Thyroid gland (tissue), 4 donors: ENCODE results near the gene PTDSS2. TPM values are rescaled to one million over a fixed set of nuclear protein-coding genes. Genes with fewer than 3 reads are reported as not detected.

ENCODE experiments used
- DNase-seq, 2 donors: peaks; one replicate each; pipeline ENCODE4 v3.0.0-alpha.2; 2019
- H3K27ac ChIP-seq, 3 donors: fragments of 200-600 bp; sonication (generic); 1 replicate in 2 of 3; 2 replicates in 1 of 3; pipeline ENCODE4 v1.5.1; 2016 to 2019; ENCODE audit warnings: mild to moderate bottlenecking in 1 of 3, moderate library complexity in 1 of 3
- H3K27me3 ChIP-seq: fragments of 200-600 bp; sonication (generic); one replicate; pipeline ENCODE4 v1.5.1; 2019
- H3K36me3 ChIP-seq, 2 donors: fragments of 200-600 bp; sonication (generic); one replicate each; pipeline ENCODE4 v1.5.1; 2016 to 2019
- H3K4me1 ChIP-seq, 2 donors: fragments of 200-600 bp; sonication (generic); one replicate each; pipeline ENCODE4 v1.5.1; 2017 to 2019
- H3K4me3 ChIP-seq, 3 donors: fragments of 200-600 bp; sonication (generic); replicated peaks in 1 of 3; 1 replicate in 2 of 3; 2 replicates in 1 of 3; pipeline ENCODE4 v1.5.1; 2016; ENCODE audit warnings: mild to moderate bottlenecking in 1 of 3
- H3K9me3 ChIP-seq: fragments of 200-600 bp; sonication (generic); one replicate; pipeline ENCODE4 v1.5.1; 2017
- CTCF ChIP-seq, 6 experiments: fragments of 200-600 bp in 3 of 6; fragments of 450-650 bp in 3 of 6; sonication (generic) in 3 of 6; IDR thresholded peaks; one replicate each; pipeline ENCODE4 v1.5.1; 2016 to 2019; ENCODE audit warnings: antibody characterized with exemption in 6 of 6, mild to moderate bottlenecking in 2 of 6, inconsistent platforms in 1 of 6, moderate library complexity in 1 of 6
- POLR2A ChIP-seq, 2 donors: fragments of 450-650 bp; IDR thresholded peaks; one replicate each; pipeline ENCODE4 v1.6.1; 2017; ENCODE audit warnings: antibody characterized with exemption in 2 of 2, mild to moderate bottlenecking in 2 of 2, moderate library complexity in 1 of 2
- WGBS, 2 donors: methylation state at CpG; one replicate each; pipeline ENCODE4 v1.1.5; 2017; 5-methylcytosine and 5-hydroxymethylcytosine counted together
- intact Hi-C: fragments of 100-400 bp; cut with DNase I; formaldehyde crosslinking; loops from one replicate; pipeline ENCODE4 v1.15.1; 2023
- total RNA-seq, 4 donors: library from RNA; depleted of rRNA; stranded (reverse); fragments of >200 nt; gene quantifications; one replicate each; pipeline ENCODE4 v1.2.3, GENCODE V29; 2016

PTDSS2 gene
- total RNA-seq, 4 donors from 2014 or later: 40.8 to 69.9 (median 41.7) TPM

DNA sequence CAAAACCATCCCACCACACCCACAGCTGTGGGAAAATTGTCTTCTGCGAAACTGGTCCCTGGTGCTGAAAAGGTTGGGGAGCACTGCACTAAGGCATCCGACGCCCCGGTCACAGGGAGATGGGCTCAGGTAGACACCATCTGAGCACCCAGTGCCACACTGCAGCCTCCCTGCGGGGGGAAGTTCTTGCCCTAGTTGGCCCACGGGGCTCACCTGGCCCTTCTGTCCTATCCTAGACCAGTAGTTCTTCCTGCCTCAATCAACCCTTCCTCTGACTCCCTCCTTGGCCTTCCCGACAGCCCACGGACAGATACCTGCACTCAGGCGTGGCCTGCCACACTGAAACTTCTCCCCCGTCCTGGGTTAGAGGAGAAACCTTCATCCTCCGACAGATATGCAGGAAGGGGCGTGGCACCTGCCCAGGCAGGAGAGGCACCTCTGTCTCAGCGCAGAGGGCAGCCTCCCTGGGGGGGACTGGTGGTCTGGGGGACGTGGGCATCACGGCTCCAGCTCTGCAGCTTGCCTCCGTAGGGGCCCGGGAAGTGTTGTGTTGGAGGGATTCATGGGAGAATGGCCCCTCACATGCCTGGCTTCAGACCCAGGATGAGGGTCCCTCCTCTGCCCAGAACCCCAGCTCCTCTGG, 12.7 kb upstream of the PTDSS2 start:
- 79 to 86% methylated on average over 17 of the region's 17 CpGs for WGBS, 2 donors
- H3K4me1 ChIP-seq: peaks cover 0 to 11% of the 10 kb centered on the region in 2 donors
- H3K27ac ChIP-seq: no peak overlapping the region
- no peaks in the 10 kb centered on the region for H3K36me3 ChIP-seq
- no peaks in the 10 kb centered on the region for H3K9me3 ChIP-seq
- intact Hi-C loops: no loop called here
- no peak overlapping the region for H3K4me3 ChIP-seq
- no peak for DNase-seq
- no peaks in the 10 kb centered on the region for H3K27me3 ChIP-seq
- TF ChIP-seq CTCF (IDR thresholded peaks at IDR 0.05) (no peak), POLR2A (IDR thresholded peaks at IDR 0.05) (no peak)

DNA sequence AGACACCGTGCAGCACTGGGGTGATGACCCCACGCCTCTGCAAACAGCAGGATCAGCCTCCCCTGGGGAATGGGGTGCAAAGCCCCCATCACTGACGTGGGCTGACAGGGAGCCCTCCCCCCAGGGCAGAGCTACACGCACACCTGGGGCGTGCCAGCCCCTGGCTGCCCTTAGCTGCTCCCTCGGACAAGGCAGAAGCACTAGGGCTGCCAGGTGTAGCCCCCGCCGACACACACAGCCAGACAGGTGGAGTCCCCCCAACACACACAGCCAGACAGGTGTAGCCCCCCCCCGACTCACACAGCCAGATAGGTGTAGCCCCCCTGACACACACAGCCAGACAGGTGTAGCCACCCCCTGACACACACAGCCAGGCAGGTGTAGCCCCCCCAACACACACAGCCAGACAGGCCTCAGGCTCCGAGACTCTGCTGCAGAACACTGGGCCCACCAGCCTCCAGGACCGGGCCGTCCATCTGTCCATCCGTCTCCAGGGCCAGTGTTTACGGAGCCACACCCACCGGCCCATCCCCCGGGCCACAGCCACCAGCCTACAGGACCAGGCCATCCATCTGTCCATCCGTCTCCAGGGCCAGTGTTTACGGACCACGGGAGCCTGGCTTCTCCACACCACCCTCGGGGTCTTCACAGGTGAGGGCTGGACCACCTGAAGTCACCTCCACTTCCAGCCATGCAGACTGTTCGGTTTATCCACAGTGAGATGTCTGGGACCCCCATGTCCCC, 11.8 kb upstream of the PTDSS2 start:
- no peaks in the 10 kb centered on the region for H3K36me3 ChIP-seq
- no peak overlapping the region for H3K27ac ChIP-seq
- no peak for DNase-seq
- intact Hi-C loops: no loop called here
- TF ChIP-seq POLR2A (IDR thresholded peaks at IDR 0.05): no peak
- no peak for TF ChIP-seq CTCF (IDR thresholded peaks at IDR 0.05)
- no peaks in the 10 kb centered on the region for H3K27me3 ChIP-seq
- 88 to 92% methylated on average over 11 to 15 of the region's 21 CpGs for WGBS, 2 donors
- no peak overlapping the region for H3K4me3 ChIP-seq
- peaks cover 0 to 11% of the 10 kb centered on the region in 2 donors for H3K4me1 ChIP-seq
- no peaks in the 10 kb centered on the region for H3K9me3 ChIP-seq

DNA sequence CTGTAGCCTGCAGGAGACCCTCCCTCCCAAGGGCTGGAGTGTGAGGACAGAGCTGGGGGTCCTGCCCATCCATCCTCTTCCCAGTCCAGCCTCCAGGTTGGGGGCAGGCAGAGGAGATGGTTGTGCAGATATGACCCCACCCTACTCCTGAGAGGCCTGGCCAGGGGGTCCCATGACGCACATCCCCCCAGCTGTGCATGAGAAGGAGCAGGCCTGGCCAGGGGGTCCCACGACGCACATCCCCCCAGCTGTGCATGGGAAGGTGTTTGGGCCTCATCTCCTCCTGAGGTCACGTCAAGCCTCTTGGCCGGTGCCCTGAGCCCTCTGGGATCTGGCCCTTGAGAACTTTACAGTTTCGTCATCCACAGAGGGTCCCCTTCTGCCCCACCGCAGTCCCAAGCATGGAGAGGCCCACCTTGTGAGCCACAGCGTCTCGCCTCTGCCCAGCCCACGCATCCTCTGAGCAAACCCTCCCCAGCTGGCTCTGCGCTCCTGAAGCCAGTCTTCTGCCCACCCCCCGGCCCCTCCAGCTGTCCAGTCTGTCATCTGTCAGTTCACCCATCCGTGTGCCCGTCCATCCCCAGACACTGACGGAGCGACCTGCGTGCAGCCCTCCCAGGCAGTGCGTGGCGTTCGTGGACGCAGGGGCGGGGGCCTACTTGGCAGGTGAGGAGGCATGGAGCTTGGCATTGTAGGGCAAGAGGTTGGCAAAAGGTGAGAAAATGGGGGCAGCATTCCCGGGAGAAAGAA, 10.6 kb upstream of the PTDSS2 start:
- TF ChIP-seq CTCF (IDR thresholded peaks at IDR 0.05) (no peak), POLR2A (IDR thresholded peaks at IDR 0.05) (no peak)
- H3K9me3 ChIP-seq: no peaks in the 10 kb centered on the region
- no peak overlapping the region for H3K27ac ChIP-seq
- intact Hi-C loops: no loop called here
- DNase-seq: no peak
- H3K36me3 ChIP-seq: no peaks in the 10 kb centered on the region
- 87 to 90% methylated on average over 20 to 23 of the region's 23 CpGs for WGBS, 2 donors
- no peak overlapping the region for H3K4me3 ChIP-seq
- H3K4me1 ChIP-seq: peaks cover 6 to 19% of the 10 kb centered on the region in 2 donors
- no peaks in the 10 kb centered on the region for H3K27me3 ChIP-seq

GRCh38 chr11:440065-441042, 9.7 kb upstream of the PTDSS2 start:
- H3K27me3 ChIP-seq: no peaks in the 10 kb centered on the region
- 91 to 95% methylated on average over 24 to 26 of the region's 27 CpGs for WGBS, 2 donors
- DNase-seq: no peak
- no peak overlapping the region for H3K4me3 ChIP-seq
- no peaks in the 10 kb centered on the region for H3K9me3 ChIP-seq
- H3K36me3 ChIP-seq: no peaks in the 10 kb centered on the region
- TF ChIP-seq POLR2A (IDR thresholded peaks at IDR 0.05) (no peak), CTCF (IDR thresholded peaks at IDR 0.05) (no peak)
- no peak overlapping the region for H3K27ac ChIP-seq
- peaks cover 11 to 22% of the 10 kb centered on the region in 2 donors for H3K4me1 ChIP-seq
- intact Hi-C loops: no loop called here
